Vagina (tissue), 2 donors: Measurements from ENCODE around the gene EPO. TPM values are rescaled to one million over a fixed set of nuclear protein-coding genes. Genes with fewer than 3 reads are reported as not detected.
A peak's percentile ranks its signal among the peaks of the same experiment; 100 is the strongest.

Source experiments
- DNase-seq, 2 donors: peaks; one replicate each; pipeline ENCODE4 v3.0.0-alpha.2; 2017; ENCODE audit errors: extremely low spot score in 2 of 2
- H3K27ac ChIP-seq: fragments of 200-600 bp; sonication (generic); one replicate; pipeline ENCODE4 v1.5.1; 2019
- H3K27me3 ChIP-seq: fragments of 200-600 bp; sonication (generic); one replicate; pipeline ENCODE4 v1.5.1; 2019
- H3K36me3 ChIP-seq, 2 donors: fragments of 200-600 bp; sonication (generic); one replicate each; pipeline ENCODE4 v1.5.1; 2017 to 2019
- H3K4me1 ChIP-seq: fragments of 200-600 bp; sonication (generic); one replicate; pipeline ENCODE4 v1.5.1; 2019
- H3K4me3 ChIP-seq, 2 donors: fragments of 200-600 bp; sonication (generic); 1 replicate in 1 of 2; 2 replicates in 1 of 2; pipeline ENCODE4 v1.5.1; 2016 to 2019
- H3K9me3 ChIP-seq: fragments of 200-600 bp; sonication (generic); one replicate; pipeline ENCODE4 v1.5.1; 2019
- POLR2A ChIP-seq, 2 donors: fragments of 450-650 bp; IDR thresholded peaks; one replicate each; pipeline ENCODE4 v1.6.1; 2017; ENCODE audit warnings: antibody characterized with exemption in 2 of 2, mild to moderate bottlenecking in 2 of 2, moderate library complexity in 2 of 2
- POLR2AphosphoS5 ChIP-seq, 2 donors: sonication (generic); formaldehyde crosslinking; IDR thresholded peaks; one replicate each; pipeline ENCODE4 v1.9.0; 2017; ENCODE audit warnings: antibody characterized with exemption in 2 of 2, mild to moderate bottlenecking in 2 of 2, low read depth in 1 of 2; ENCODE audit not compliant: insufficient read depth in 1 of 2
- intact Hi-C: fragments of 100-400 bp; cut with DNase I; formaldehyde crosslinking; loops from one replicate; pipeline ENCODE4 v1.15.1; 2023
- total RNA-seq: library from RNA; depleted of rRNA; stranded (reverse); fragments of >200 nt; gene quantifications from one replicate; pipeline ENCODE4 v1.2.3, GENCODE V29; 2016
- TF ChIP-seq, protein P1 (sequence below), 3 experiments: fragments of 450-650 bp in 2 of 3; fragments of 200-600 bp in 1 of 3; sonication (generic) in 1 of 3; IDR thresholded peaks; one replicate each; pipeline ENCODE4 v1.5.1; 2017 to 2019; ENCODE audit warnings: antibody characterized with exemption in 3 of 3, mild to moderate bottlenecking in 2 of 3, moderate library complexity in 2 of 3

The EPO gene
- total RNA-seq, 1 donor from 2014 or later = not detected

DNA sequence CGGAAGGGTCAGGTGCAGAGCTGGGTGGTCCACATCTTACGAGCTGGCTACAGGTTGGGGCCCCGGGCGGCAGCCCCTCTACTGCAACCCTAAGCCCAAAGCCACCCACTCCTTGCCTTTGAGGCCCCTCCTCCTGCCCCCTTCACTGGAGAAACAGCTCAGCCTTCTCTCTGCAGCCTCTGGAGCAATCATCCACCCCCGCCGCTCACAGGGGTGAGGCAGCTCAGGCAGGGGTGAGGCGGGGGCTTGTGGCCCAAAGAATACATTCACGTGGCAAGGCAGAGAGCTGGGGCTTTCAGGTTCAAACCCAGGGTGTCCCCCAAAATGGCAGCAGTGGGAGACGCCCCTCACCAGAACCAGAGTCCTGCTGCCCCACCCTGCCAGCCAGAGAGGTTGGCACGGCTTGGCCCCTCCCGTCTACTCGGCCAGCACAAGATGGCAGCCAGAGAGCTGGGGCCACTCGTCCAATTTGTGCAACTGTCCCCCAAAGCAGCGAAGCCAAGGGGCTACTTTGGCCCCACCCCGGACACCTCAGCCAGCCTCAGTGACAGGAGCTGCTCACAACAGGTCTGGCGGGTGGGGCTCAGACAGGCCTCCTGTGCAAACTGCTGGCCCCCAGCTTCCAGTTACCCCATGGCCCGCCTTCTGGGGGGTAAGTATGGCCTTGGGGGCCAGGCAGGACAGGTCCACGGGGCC lies 39.5 kb upstream of the EPO start:
- H3K9me3 ChIP-seq = no peaks in the 10 kb centered on the region
- H3K4me3 ChIP-seq = no peak overlapping the region
- intact Hi-C loops = no loop called here
- peaks cover 41% of the 10 kb centered on the region for H3K4me1 ChIP-seq
- H3K36me3 ChIP-seq = peaks cover 3 to 76% of the 10 kb centered on the region in 2 donors
- no peaks in the 10 kb centered on the region for H3K27me3 ChIP-seq
- DNase-seq = no peak
- TF ChIP-seq POLR2AphosphoS5 (IDR thresholded peaks at IDR 0.05; ENCODE audit: insufficient read depth in 1 of 2, low read depth in 1 of 2) = no peak
- TF ChIP-seq, protein P1, sequence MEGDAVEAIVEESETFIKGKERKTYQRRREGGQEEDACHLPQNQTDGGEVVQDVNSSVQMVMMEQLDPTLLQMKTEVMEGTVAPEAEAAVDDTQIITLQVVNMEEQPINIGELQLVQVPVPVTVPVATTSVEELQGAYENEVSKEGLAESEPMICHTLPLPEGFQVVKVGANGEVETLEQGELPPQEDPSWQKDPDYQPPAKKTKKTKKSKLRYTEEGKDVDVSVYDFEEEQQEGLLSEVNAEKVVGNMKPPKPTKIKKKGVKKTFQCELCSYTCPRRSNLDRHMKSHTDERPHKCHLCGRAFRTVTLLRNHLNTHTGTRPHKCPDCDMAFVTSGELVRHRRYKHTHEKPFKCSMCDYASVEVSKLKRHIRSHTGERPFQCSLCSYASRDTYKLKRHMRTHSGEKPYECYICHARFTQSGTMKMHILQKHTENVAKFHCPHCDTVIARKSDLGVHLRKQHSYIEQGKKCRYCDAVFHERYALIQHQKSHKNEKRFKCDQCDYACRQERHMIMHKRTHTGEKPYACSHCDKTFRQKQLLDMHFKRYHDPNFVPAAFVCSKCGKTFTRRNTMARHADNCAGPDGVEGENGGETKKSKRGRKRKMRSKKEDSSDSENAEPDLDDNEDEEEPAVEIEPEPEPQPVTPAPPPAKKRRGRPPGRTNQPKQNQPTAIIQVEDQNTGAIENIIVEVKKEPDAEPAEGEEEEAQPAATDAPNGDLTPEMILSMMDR (IDR thresholded peaks at IDR 0.05) = no peak
- TF ChIP-seq POLR2A (IDR thresholded peaks at IDR 0.05) = no peak
- H3K27ac ChIP-seq = peak overlapping the region; percentile 56

DNA sequence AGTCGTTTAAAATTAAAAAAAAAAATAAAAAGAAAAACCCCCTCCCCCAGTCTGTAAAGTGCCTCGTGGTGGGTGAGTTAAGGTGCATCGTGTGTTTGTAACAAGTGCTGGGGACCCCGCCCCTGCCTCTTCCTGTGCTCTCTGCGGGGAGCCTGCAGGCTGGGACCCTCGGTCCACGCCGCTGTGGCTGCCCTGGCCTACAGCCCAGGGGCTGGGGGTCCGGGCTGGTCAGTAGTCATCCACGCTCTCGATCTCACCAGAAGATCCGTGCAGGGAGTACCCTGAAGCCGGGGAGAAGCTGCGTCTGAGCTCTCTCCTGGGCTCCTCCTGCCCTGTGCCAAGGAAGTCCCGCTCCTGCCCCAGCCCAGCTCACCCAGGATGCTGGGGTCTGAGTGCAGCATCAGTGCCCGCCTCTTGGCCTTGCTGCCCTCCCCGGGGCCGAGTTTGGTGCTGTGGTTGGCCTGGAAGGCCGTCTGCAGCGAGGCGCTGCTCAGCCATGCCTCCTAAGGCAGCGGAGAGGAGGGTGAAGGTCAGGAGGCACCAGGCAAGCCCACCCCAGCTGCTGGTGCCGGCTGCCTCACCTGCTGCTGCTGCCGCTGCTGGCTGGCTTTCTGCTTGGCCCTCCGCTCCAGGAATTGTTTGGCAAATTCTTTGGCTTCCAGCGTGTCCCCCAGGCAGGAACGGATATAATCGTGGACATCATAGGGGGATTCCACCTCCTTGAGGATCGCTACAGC lies 38.6 kb upstream of the EPO start:
- H3K9me3 ChIP-seq = no peaks in the 10 kb centered on the region
- H3K4me3 ChIP-seq = no peak overlapping the region
- H3K36me3 ChIP-seq = peaks cover 3 to 81% of the 10 kb centered on the region in 2 donors
- H3K27me3 ChIP-seq = no peaks in the 10 kb centered on the region
- H3K27ac ChIP-seq = no peak overlapping the region
- DNase-seq = no peak
- TF ChIP-seq, protein P1 (IDR thresholded peaks at IDR 0.05) = no peak
- TF ChIP-seq POLR2AphosphoS5 (IDR thresholded peaks at IDR 0.05; ENCODE audit: insufficient read depth in 1 of 2, low read depth in 1 of 2) (no peak), POLR2A (IDR thresholded peaks at IDR 0.05) (no peak)
- peaks cover 34% of the 10 kb centered on the region for H3K4me1 ChIP-seq
- intact Hi-C loops = no loop called here

DNA sequence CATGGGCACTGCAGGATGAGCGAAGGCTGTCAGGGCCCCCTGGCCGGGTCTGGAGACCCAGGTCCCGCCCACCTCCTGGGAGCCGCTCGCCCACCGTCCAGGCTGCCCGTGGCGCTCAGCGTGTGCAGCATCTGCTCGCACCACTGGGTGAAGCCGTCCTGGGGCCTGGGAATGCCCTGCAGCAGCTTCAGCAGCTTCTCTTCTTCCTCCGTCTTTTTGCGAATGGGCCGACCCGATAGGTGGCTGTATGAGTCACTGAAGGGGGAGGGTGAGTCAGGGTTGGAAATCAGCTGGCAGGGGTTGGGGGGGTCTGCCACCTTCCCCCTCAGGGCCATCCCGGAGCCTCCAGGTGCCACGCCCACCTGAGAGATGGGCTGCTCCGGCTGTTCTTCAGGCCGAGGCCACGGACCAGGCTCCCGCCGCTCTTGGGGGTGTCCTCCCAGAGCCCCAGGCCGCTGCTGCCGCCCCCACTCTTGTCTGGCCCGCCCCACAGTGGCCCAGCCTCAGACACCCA lies 38.0 kb upstream of the EPO start:
- Histone ChIP-seq H3K36me3 (peaks cover 3 to 81% of the 10 kb centered on the region in 2 donors), H3K27me3 (no peaks in the 10 kb centered on the region), H3K4me1 (peaks cover 34% of the 10 kb centered on the region), H3K4me3 (no peak overlapping the region), H3K9me3 (no peaks in the 10 kb centered on the region), H3K27ac (no peak overlapping the region)
- intact Hi-C loops = no loop called here
- DNase-seq = no peak
- TF ChIP-seq POLR2A (IDR thresholded peaks at IDR 0.05) (no peak), POLR2AphosphoS5 (IDR thresholded peaks at IDR 0.05; ENCODE audit: insufficient read depth in 1 of 2, low read depth in 1 of 2) (no peak)
- TF ChIP-seq, protein P1 (IDR thresholded peaks at IDR 0.05) = no peak

DNA sequence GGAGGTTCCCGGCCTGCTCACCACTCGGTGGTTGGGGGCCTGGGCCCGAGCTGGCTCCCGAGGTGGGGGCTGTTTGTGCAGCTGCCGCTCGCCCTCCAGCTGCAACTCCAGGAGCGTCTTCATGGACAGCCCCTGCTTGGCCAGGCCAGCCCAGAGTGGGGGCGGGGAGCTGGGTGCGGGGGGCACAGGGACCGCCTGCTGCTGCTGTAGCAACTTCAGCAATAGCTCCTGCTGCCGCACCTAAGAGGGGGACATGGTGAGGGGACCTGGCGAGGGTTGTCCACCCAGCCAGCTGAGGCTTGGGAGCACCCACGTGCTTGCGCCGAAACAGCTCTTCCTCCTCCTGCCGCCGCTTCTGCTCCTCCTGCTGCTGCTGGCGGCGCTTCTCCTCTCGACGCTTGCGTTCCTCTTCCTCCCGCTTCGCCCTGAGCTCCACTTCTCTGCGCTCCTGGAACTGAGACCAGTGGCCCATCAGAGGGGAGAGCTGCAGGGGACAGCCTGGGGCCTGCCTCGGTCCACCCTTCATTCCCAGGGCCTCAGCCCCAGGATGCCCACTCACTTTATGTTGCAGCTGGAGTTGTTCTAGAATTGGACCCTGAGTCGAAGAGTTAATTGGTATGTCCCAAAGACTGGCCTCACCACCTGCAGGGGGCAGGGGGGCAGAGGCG lies 37.1 kb upstream of the EPO start:
- intact Hi-C loops = no loop called here
- Histone ChIP-seq H3K27ac (no peak overlapping the region), H3K4me1 (peaks cover 36% of the 10 kb centered on the region), H3K4me3 (no peak overlapping the region), H3K9me3 (no peaks in the 10 kb centered on the region), H3K36me3 (peaks cover 6 to 81% of the 10 kb centered on the region in 2 donors), H3K27me3 (no peaks in the 10 kb centered on the region)
- DNase-seq = no peak
- TF ChIP-seq POLR2AphosphoS5 (IDR thresholded peaks at IDR 0.05; ENCODE audit: insufficient read depth in 1 of 2, low read depth in 1 of 2) = no peak
- no peak for TF ChIP-seq POLR2A (IDR thresholded peaks at IDR 0.05)
- TF ChIP-seq, protein P1 (IDR thresholded peaks at IDR 0.05) = no peak
